Adrenal gland (tissue), 5 donors: ENCODE results near the gene MAST4.

Source experiments
- CTCF ChIP-seq, 6 experiments: fragments of 450-650 bp in 4 of 6; fragments of 200-600 bp in 2 of 6; sonication (generic) in 1 of 6; IDR thresholded peaks; 1 replicate in 5 of 6; 2 replicates in 1 of 6; pipeline versions ENCODE4 v1.5.1 to v1.8.0; 2016 to 2021; ENCODE audit warnings: antibody characterized with exemption in 6 of 6, mild to moderate bottlenecking in 2 of 6, moderate library complexity in 1 of 6
- POLR2A ChIP-seq, 2 donors: fragments of 450-650 bp; IDR thresholded peaks; one replicate each; pipeline ENCODE4 v1.6.1; 2017; ENCODE audit warnings: antibody characterized with exemption in 2 of 2, mild to moderate bottlenecking in 2 of 2, moderate library complexity in 1 of 2
- donor health status: DM: no; HTN: no; CAD: no.

- TF ChIP-seq CTCF (IDR thresholded peaks at IDR 0.05) (no peak), POLR2A (IDR thresholded peaks at IDR 0.05) (no peak)
Observed at GRCh38 chr5:67092535-67092934, 496.3 kb downstream of the MAST4 start.
